ENCODE results near the gene NOS1AP.

The NOS1AP gene

DNA sequence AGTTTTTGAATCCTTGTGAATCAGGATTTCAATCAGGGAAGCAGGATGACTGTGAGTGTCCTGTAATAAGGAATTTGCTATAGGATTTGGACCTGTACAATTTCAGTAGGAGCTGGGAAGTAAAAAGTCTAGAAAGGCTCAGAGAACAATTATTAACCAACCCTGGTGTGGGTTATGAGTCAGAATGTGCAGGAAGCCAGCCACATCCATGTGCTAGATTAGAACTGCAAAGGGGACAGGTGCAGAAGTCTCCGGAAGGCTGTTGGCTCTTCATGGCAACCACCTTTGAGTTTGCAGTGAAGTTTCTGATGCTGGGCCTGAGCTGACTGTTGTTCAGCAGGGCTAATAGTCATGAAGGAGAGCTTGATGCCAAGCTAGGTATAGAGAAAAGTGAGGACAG is 236.5 kb downstream of the NOS1AP start:
- DNase-seq = no peak

DNA sequence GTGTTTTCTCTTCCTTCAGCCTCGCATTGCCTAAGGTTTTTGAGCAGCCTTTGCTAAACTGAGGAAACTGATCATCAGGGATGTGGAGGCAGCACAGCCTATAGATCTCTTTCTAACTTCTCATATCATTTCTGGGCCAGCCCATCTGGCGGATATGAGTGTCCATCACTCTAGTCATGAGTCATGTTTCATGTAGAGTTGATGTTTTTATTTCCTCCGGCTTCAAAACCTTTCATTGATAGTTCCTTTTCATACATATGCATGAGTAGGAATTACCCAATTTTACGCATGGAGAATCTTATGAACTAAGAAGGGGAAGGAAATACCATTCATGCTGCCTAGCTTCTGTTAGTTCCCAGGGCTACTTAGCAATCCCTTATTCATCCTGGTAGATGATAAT is 240.8 kb downstream of the NOS1AP start:
- no peak for DNase-seq

DNA sequence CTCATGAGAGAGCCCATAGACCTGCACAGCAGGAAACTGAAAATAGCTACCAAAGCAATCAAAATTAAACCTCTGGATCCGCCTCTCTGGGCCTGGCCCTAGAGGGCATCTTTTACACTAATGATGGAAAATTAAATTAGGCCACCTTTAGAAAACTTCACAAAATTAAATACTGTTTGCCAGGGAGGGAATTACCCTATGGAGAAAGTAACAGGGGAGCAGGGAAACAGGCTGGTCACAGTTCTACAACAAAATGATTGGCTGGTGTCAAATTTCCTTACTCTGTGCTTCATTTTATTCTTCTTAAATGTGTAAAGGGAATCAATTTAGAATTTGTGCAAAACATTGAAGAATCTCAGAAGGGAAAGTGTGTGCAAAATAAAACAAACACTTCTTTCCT is 244.7 kb downstream of the NOS1AP start:
- no peak for DNase-seq

DNA sequence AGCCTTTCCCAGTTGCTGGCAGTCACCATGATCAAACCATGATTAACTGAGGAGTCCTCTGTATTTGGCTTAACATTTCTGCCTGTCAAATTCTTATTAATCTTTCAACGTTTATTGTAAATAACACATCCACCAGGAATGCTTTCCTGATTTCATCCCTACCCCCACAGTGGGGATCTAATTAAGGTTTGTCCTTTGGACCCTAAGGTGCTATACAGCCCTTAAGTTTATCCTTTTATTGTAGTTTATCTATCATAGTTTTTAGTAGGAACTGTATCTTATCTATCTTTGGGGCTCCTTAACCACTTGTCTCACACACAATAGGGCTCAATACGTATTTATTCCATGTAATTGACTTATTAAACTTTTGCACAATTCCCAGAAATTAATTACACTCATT is 246.2 kb downstream of the NOS1AP start:
- no peak for DNase-seq

DNA sequence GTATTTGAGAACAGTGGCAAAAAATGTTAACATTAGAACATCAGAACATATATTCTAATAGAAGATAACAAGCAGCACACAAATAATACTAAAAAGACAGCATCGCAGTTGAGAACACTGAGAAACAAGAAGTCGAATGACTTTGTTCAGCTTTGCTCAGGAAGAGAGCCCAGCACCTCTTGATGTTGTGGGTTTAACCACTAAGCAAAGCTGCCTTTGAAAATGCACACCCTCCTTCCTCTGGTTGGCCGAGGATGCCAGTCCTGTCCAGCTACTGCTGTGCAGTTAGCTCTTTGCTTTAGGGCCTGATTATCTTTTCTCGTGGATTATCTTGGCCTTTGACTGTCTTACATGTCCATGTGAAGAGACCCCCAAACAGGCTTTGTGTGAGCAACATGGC is 246.7 kb downstream of the NOS1AP start:
- DNase-seq = no peak

DNA sequence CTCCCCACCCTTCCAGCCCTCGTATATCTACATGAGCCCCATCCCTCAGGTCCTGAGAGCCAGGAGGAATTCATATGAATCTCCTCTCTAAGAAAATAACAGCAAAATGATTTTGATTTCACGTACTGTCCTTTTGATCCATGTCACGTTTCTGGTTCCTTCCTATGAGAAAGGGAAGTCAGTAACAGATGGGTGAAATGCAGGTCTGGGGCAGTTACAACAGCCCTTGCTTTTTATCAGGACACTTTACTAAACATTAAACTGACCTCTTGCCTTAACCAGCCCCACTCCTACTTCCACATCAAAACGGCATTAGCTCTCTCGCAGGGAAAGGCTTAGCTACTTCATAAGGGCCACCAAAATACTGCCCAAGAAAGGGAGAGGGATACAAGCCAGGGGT is 248.1 kb downstream of the NOS1AP start:
- no peak for DNase-seq

DNA sequence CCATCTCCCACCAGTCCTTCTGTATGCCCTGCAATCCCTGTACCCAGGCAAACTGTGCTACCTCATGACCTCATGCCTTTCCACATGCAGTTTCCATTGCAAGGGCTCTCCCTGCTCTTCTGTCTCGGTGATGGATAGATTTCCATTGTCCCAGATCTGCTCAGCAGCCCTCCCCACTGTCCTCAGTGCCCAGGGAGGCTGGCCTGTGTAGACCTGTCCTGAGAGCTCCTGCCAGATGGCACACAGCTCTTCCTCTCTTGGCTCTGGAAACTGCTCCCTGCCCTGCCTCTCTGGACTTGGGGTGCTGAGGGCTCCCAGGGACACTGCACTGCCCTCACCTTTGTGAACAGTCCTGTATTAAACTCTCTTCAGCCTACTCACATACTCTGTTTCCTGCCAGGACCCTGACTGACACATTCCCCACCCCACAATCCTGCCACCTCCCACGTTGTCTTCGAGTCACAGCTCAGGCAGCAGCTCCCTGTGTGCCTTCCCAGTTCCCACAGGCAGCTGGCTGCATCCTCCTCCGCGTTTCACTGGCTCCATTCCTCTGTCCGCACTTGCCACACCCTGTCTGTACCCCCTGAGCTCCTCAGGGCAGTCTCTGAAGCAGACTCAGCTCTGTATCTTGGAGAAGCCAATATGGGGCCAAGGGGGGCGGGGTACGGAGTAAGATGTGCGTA is 250.1 kb downstream of the NOS1AP start:
- DNase-seq = no peak

DNA sequence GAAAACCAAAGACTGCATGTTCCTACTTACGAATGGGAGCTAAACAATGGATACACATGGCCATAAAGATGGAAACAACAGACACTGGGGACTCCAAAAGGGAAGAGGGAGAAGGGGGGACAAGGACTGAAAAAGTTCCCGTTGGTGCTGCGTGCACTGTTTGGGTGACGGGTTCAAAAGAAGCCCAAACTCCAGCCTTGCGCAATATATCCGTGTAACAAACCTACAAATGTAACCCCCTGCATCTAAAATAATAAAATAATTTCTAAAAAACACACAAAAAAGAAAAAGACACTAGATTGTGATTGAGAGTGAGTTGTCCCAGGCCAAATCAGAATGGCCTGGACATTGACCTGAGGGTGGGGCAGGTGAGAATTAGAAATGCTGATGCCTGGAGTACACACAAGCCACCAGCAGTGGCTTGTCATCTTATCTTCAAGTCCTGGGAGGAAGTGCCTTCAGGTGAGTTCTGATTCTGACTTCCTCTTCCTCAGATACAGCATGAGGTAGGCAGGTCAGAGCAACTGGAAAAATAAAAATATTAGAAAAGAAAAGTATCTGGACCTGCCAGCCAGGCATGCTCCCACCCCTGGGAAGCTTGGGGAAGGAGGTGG is 252.4 kb downstream of the NOS1AP start:
- DNase-seq = no peak

DNA sequence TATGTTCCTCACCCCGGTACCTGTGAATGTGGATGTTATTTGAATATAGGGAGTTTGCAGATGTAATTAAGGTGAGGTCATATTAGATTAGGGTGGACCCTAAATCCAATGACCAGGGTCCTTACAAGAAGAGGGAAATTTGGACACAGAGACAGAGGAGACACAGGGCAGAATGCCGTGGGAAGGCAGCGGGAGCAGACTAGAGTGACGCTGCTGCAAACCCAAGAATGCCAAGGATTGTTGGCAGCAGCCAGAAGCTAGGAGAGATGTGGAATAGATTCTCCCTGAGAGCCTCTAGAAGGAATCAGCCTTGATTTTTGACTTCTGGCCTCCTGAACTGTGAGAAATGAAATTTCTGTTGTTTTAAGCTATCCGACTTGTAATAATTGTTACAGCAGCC is 253.5 kb downstream of the NOS1AP start:
- DNase-seq = no peak

DNA sequence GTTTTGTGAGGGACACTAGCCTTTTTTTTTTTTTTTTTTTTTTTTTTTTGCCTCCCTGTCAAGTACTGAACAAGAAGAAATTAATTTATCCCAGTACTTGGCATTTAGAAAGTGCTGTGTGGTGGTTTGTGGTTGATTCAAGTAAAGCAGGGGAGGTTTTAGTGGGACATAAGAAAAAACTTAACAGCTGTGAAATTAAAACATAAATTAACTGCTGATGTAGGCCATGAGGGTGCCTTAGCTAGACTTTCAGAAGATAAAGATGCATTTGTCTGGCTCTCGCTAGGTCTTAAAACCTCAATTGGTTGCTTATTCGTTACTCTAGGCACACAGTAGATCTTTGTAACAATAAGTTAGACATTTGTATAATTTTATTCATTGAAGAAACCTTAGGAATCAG is 254.9 kb downstream of the NOS1AP start:
- no peak for DNase-seq

DNA sequence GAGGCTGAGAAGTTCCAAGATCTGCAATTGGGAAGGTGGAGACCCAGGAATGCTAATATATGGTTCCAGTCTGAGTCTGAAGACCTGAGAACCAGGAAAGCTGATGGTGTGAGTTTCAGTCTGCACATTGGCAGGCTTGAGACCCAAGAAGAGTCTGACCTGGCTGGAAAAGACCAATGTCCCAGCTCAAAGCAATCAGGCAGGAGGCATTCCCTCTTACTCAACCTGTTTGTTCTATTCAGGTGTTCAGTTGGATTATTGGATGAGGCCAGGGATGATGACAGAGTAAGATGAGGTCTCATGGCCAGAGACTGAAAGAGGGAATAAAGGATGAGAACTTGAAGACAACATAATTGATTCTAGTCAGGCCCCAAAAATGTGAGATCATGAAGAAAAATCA is 257.1 kb downstream of the NOS1AP start:
- no peak for DNase-seq

DNA sequence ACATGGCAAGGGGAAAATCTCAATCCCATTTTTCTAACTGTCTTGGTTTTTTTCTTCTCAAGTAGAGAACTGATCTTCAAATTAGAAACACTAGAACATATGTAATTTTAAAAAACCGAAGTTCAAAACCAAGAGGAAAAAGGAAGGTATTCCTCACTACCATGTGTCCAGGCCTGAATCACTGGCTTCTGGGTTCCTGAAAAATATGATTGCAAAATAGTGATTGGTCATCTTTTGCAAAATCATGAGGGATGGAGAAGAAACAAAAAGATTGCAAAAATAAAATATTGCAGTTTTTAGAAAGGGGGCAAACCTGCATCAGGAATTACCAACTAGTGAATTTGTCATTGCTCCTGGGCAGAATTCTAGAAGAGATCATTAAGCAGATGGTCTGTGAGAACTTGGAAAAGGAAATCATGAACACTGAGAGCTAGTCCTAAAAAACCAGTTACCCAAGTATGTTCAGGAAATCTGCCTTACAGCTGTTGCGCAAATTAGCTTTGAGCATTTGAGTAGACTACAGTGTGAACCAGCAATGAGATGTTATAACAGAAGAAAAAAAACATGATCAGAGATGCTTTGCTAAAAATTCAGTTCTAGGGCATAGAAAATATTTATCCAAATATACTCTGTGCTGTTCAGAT is 257.8 kb downstream of the NOS1AP start:
- DNase-seq = no peak

DNA sequence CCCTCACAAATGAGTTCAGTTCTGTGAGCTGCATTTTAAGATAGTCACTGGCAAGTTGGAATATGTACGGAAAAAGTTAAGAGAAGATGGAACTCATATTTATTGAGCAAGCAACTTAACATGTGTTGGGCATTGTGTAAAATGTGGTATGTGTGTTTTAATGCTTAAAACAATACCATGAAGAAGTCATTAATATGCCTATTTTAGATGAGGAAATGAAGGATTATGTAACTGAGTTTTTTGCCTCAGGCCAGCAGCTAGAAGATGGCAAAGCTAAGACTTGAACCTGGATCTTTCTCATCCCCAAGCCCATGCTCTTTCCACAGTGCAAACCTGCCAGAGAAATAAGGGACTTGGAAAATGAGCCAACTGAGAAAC is 258.3 kb downstream of the NOS1AP start:
- DNase-seq = no peak

DNA sequence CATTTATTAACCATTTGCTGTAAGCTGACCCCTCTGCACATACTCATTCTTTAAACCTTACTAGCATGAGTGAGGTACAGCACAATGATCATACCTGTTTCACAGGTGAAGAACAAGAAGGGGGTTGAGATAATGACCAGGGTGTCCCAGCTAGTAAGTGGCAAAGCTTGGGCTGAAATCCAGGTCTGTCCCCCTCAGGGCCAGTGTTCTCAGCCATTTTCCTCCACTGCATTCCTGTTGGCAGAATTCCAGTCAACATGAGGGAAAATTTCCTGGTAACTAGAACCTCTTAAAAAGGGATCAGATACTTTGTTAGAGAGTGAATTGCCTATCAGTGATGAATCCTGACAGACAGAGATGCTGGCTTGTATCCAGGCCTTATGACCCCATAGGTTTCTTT is 259.0 kb downstream of the NOS1AP start:
- DNase-seq = peak; percentile 72

DNA sequence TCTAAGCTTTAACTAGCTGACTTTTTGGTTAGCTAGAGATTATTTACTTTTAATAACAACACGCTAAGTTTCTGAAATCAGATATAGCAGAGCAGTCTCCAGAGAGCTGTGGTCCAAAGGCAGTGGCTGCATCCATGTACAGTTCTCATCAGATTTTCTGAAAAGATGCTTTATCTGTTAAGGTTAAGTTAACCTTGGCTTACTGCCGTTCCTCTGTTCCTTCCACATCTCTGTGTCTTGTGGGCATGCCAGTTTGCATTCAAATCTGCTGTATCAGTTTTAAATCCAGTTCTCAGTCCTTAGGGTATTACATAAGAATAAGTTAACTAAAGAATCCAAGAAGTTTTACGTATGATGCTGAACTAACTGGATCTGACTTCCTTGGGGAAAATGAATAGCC is 260.3 kb downstream of the NOS1AP start:
- DNase-seq = no peak

DNA sequence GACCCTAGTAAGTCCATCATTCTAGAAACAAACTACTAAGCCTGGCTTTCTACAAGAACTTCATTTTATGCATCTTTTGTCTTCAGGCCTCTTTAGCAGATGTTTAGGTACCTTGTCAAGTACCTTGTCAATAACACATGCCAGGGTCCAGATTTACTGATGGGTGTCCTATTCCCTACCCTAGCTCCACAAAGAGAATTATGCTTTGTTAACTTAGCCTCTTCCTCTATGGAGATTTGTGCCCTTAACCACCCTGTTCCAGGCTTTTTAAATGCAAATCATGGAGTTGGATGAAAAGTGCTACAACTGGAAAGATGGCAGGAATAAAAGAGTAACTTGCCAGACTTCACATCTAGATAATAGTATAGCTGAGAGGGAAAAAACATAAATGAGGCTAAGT is 264.5 kb downstream of the NOS1AP start:
- no peak for DNase-seq

DNA sequence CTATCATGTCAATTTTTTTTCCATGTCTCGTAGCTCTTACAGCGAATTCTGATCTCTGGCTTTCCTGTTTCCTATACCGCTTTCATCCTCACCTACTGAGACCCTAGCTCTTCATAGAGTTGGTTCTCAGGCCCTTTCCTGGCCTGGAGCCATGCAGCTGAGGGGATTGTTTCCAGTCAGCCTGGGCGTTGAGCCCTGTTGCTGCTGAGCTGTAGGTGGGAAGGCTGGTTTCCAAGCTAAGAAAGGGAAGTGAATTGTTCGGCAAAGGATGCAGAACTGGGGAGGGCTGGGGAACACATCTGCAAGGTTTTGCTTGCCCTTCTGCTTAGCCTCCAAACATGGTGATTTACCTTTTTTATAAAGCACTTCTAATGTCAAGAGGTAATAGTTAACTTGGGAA is 265.6 kb downstream of the NOS1AP start:
- no peak for DNase-seq

DNA sequence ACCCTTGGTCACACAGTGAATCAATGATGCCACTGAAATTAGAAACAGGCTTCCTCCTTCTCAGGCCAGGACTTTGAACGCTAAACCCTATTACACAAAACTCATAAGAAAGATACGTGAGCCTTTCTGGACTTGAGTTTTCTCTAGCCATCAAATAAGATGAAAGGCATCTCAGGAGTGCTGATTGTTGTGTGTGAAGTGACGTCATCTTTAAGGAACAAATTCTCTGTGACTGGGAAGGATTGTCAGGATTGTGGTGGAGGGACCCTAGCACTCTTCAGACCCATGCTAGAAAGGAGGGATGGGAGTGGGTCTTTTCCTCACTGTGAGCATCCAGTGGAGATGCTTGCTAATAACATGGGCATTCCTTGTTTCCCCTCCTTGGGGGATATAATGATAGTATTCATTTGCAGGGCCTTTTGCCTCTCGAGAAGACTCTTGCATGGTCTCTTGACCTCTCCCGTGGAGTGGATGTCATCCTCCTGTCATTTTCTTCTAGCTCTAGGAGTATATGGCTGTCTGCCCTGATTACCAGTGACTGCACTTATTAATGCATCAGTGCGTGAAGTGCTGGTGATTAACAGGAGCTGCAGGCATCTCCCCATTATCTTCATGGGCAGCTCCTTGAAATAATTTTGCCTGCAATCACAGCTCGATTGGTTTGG is 267.3 kb downstream of the NOS1AP start:
- DNase-seq = no peak

DNA sequence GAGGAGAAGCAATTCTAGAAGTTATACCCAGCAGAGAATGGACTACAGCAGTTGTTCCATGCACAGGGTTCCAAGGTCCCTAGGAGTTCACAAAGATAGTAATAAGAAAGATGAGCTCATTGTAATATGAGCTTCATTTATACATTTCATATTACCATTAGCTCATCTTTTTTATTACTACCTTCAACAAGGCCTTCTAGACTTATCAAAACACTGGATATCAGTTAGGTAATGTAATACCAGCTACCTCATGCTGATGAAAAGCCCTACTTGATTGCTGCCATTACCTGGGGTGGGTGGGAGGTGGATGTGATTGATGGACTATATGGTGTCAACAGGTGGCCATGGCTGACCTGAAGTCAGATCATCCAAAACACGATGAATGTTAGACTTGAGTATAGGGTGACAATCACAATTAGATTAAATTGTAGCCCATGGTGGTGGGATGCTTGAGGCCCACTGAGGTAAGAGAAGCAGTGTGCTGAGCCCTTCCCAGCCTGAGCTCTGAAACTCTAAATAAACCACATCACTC is 273.0 kb downstream of the NOS1AP start:
- no peak for DNase-seq

DNA sequence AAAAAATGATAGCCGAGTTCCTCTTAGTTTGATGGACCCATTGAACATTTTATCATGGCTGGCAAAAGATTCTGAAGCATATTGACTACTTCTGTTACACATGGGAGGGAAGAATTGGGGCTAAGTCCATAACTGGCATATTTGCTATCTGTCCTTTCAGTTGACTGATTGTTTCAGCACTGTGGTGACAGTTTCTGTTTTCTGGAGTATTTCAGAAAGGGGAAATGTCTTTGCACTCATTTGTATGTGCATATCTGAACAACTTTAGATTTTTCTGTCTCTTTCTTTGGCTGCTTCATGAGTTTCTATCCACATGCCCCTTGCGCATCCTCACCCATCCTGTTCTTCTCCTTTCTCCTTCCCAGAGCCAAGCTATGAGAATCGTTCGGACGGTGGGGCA is 274.0 kb downstream of the NOS1AP start:
- no peak for DNase-seq

DNA sequence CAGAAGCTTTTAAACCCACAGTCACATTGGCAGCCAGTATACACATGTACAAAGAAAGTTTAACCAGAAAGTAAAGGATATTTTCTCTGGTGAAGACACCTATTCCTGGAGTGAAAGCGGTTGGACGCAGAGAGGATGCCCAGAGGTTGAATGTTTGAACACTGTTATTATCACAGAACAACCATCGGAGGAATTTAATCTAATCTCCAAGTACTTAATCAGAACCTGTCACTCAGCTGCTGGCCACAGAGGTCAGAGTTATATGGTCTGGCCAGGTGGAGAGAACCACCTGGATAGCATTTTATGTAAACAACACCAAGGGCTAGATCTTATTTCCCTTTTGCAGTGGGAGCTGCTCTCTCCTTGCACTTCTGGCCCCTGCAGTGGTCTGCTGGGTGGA is 277.8 kb downstream of the NOS1AP start:
- no peak for DNase-seq

DNA sequence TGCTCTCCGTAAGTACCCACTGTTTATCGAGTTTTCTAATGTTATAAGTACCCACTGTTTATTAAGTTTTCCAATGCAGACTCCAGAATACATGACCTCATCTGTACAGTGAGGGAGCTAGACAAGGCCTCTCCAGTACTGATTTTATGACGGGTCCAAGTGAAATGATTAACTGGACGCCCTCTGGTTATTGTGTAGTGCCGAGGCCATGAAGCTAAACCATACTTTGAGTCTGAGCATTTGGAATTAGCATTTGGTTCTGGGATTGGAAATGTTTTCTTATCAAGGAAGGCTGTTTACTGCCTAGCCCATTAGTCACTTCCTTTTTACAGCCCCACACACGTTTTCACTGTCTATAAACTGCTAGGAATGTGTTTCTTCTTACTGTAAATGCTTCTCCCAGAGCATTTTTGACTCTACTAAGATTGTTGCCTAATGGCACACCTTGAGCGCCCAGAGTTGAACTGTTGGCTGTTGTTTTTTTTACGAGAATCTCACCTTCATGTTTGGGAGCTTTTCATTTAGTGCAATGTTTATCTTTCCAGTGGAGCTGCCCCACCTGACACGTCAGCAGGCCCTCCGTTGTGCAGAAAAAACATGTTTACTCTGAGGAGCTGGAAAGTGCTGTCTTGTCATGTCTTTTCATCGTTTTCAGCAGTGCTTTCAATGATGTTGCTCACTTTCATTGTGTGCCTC is 280.3 kb downstream of the NOS1AP start:
- no peak for DNase-seq

DNA sequence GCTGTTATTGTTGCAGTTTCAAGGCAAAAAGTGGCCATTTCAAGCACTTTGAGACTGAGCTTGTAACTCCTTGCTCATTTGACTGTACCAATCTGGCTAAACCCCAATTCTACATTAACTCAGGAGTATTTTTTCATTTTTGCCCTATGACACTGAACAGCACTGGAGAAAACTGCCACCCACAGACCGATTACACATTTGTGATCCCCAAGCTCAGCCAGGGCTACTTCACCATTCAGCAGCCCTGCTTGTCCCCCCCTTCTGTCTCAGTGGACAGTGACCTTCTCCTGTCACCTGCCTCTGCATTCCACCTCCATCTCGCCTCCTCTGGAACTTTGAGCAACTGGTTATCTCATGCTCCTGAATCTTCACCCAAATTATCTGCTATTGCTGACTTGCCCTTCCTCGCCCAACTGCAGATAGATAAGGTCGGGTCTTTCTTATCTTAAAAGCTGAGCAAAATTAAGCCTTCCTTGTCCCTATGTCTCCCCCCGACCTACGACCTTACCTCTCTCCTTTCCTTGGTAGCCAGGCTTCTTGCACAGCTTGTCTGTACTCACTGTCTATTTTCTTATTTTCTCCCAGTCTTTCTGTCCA is 281.9 kb downstream of the NOS1AP start:
- no peak for DNase-seq

Measured in NCI-H2029 treated with DMSO at 0.1 percent for 48 hours (cell line).